Peyer's patch (tissue), 4 donors: Measurements from ENCODE around the gene PGA4. TPM values are rescaled to one million over a fixed set of nuclear protein-coding genes. Genes with fewer than 3 reads are reported as not detected.
"Not testable (repeated sequence)": the region's sequence is repeated elsewhere in the genome, so short reads cannot be mapped to it uniquely, and the experiment has no call there.

Experiments used
- DNase-seq, 3 donors: peaks; one replicate each; pipeline ENCODE4 v3.0.0-alpha.2; 2017 to 2019
- H3K27ac ChIP-seq, 4 donors: fragments of 200-600 bp; sonication (generic); one replicate each; pipeline ENCODE4 v1.5.1; 2016 to 2019
- H3K27me3 ChIP-seq, 2 donors: fragments of 200-600 bp; sonication (generic); one replicate each; pipeline ENCODE4 v1.5.1; 2019
- H3K36me3 ChIP-seq, 3 donors: fragments of 200-600 bp; sonication (generic); one replicate each; pipeline ENCODE4 v1.5.1; 2016 to 2019
- H3K4me1 ChIP-seq, 4 donors: fragments of 200-600 bp; sonication (generic); one replicate each; pipeline ENCODE4 v1.5.1; 2016 to 2019
- H3K4me3 ChIP-seq, 4 donors: fragments of 200-600 bp; sonication (generic); 1 replicate in 3 of 4; 2 replicates in 1 of 4; pipeline ENCODE4 v1.5.1; 2016 to 2019; ENCODE audit warnings: mild to moderate bottlenecking in 1 of 4
- H3K9me3 ChIP-seq, 4 donors: fragments of 200-600 bp; sonication (generic); one replicate each; pipeline ENCODE4 v1.5.1; 2016 to 2019; ENCODE audit warnings: mild to moderate bottlenecking in 1 of 4
- CTCF ChIP-seq, 6 experiments: fragments of 450-650 bp in 4 of 6; fragments of 200-600 bp in 2 of 6; sonication (generic) in 1 of 6; IDR thresholded peaks; one replicate each; pipeline ENCODE4 v1.5.1; 2017 to 2019; ENCODE audit warnings: antibody characterized with exemption in 6 of 6, mild to moderate bottlenecking in 3 of 6, moderate library complexity in 1 of 6
- POLR2A ChIP-seq, 2 donors: fragments of 450-650 bp; IDR thresholded peaks; one replicate each; pipeline ENCODE4 v1.5.1; 2017; ENCODE audit warnings: antibody characterized with exemption in 2 of 2, mild to moderate bottlenecking in 2 of 2, moderate library complexity in 2 of 2
- total RNA-seq, 4 donors: library from RNA; depleted of rRNA; stranded (reverse); fragments of >200 nt; gene quantifications; one replicate each; pipeline ENCODE4 v1.1.0, GENCODE V29; 2016

The PGA4 gene
- total RNA-seq, 4 donors from 2014 or later, result not detected

- no peak overlapping the region for H3K27ac ChIP-seq
- DNase-seq, result no peak
- H3K4me1 ChIP-seq, result no peaks in the 10 kb centered on the region
- no peaks in the 10 kb centered on the region for H3K9me3 ChIP-seq
- no peak overlapping the region for H3K4me3 ChIP-seq
- no peaks in the 10 kb centered on the region for H3K27me3 ChIP-seq
- H3K36me3 ChIP-seq, result no peaks in the 10 kb centered on the region
- no peak for TF ChIP-seq POLR2A (IDR thresholded peaks at IDR 0.05)
- TF ChIP-seq CTCF (IDR thresholded peaks at IDR 0.05), result no peak
These were observed 45.7 kb upstream of the PGA4 start for GRCh38 chr11:61176446-61176845.

- H3K36me3 ChIP-seq, DNase-seq, H3K4me3 ChIP-seq, H3K27ac ChIP-seq, H3K9me3 ChIP-seq, H3K4me1 ChIP-seq, H3K27me3 ChIP-seq: not testable (repeated sequence)
These were observed 41.9 kb upstream of the PGA4 start for GRCh38 chr11:61180205-61180604.

GRCh38 chr11:61181489-61181888 lies 40.7 kb upstream of the PGA4 start:
- Histone ChIP-seq H3K27me3 (no peaks in the 10 kb centered on the region), H3K9me3 (no peaks in the 10 kb centered on the region), H3K36me3 (no peaks in the 10 kb centered on the region), H3K27ac (no peak overlapping the region), H3K4me1 (no peaks in the 10 kb centered on the region), H3K4me3 (no peak overlapping the region)
- DNase-seq, result no peak
- no peak for TF ChIP-seq POLR2A (IDR thresholded peaks at IDR 0.05)
- TF ChIP-seq CTCF (IDR thresholded peaks at IDR 0.05), result no peak

- DNase-seq, result no peak
- Histone ChIP-seq H3K9me3 (no peaks in the 10 kb centered on the region), H3K4me3 (no peak overlapping the region), H3K27ac (no peak overlapping the region), H3K4me1 (no peaks in the 10 kb centered on the region), H3K36me3 (no peaks in the 10 kb centered on the region), H3K27me3 (no peaks in the 10 kb centered on the region)
- no peak for TF ChIP-seq POLR2A (IDR thresholded peaks at IDR 0.05)
- no peak for TF ChIP-seq CTCF (IDR thresholded peaks at IDR 0.05)
These were observed 38.5 kb upstream of the PGA4 start for GRCh38 chr11:61183645-61184044.

- Histone ChIP-seq H3K4me1 (no peaks in the 10 kb centered on the region), H3K27me3 (no peaks in the 10 kb centered on the region), H3K27ac (no peak overlapping the region), H3K4me3 (no peak overlapping the region), H3K36me3 (no peaks in the 10 kb centered on the region), H3K9me3 (no peaks in the 10 kb centered on the region)
- no peak for TF ChIP-seq POLR2A (IDR thresholded peaks at IDR 0.05)
- TF ChIP-seq CTCF (IDR thresholded peaks at IDR 0.05), result no peak
- DNase-seq, result no peak
These were observed 35.6 kb upstream of the PGA4 start for GRCh38 chr11:61186504-61186903.

GRCh38 chr11:61187505-61188130 lies 34.5 kb upstream of the PGA4 start:
- Histone ChIP-seq H3K27me3 (no peaks in the 10 kb centered on the region), H3K36me3 (no peaks in the 10 kb centered on the region), H3K27ac (no peak overlapping the region), H3K9me3 (no peaks in the 10 kb centered on the region), H3K4me3 (no peak overlapping the region), H3K4me1 (no peaks in the 10 kb centered on the region)
- TF ChIP-seq CTCF (IDR thresholded peaks at IDR 0.05) (peak; percentile 81 to 92 (median 91)), POLR2A (IDR thresholded peaks at IDR 0.05) (no peak)
- peak in 2 of 3 donors; percentile 89 to 93 for DNase-seq
